WTC11 (cell line): ENCODE measurements around the gene RXRA. TPM values are rescaled to one million over a fixed set of nuclear protein-coding genes. Genes with fewer than 3 reads are reported as not detected.

Source experiments
- ATAC-seq: fragments of 200-7000 bp; cut with Tn5 transposase; 2 replicates; pipeline ENCODE4 v1.10.0; 2021; ENCODE audit warnings: mild to moderate bottlenecking, moderate library complexity
- CTCF ChIA-PET: fragments of 300-600 bp; sonication (Branson Sonifier 250); formaldehyde crosslinking; loops from one replicate; lab custom pipeline; 2021; ENCODE audit warnings: antibody characterized with exemption; lab: Charles Lee
- POLR2A ChIA-PET: fragments of 350-600 bp; sonication (Branson Sonifier 250); formaldehyde crosslinking; loops from one replicate; lab custom pipeline; 2021; ENCODE audit warnings: antibody characterized with exemption; lab: Charles Lee
- DNase-seq: peaks from one replicate; pipeline ENCODE4 v3.0.0; 2021; ENCODE audit warnings: low spot score
- H3K27ac Mint-ChIP-seq: 2 replicates; pipeline ENCODE4 v1.8.0; 2021; ENCODE audit warnings: mixed read lengths
- H3K27me3 Mint-ChIP-seq: 2 replicates; pipeline ENCODE4 v1.8.0; 2021; ENCODE audit warnings: low read depth, mild to moderate bottlenecking, moderate library complexity, mixed read lengths
- H3K36me3 Mint-ChIP-seq: 2 replicates; pipeline ENCODE4 v1.8.0; 2021; ENCODE audit warnings: mixed read lengths
- H3K4me1 Mint-ChIP-seq: 2 replicates; pipeline ENCODE4 v1.8.0; 2022; ENCODE audit warnings: mixed read lengths
- H3K4me3 Mint-ChIP-seq: 2 replicates; pipeline ENCODE4 v1.8.0; 2021; ENCODE audit warnings: mild to moderate bottlenecking, moderate library complexity, mixed read lengths
- H3K9me3 Mint-ChIP-seq: 2 replicates; pipeline ENCODE4 v1.8.0; 2021; ENCODE audit warnings: mixed read lengths
- CREM ChIP-seq: sonication (generic); formaldehyde crosslinking; IDR thresholded peaks from 2 replicates; pipeline ENCODE4 v1.8.1; 2022; ENCODE audit warnings: mild to moderate bottlenecking, missing genetic modification reagents, moderate library complexity
- EMX1 ChIP-seq: fragments of 250-450 bp; sonication (Bioruptor Pico); IDR thresholded peaks from 2 replicates; pipeline ENCODE4 v1.8.0; 2021; ENCODE audit warnings: mild to moderate bottlenecking
- ETV6 ChIP-seq: sonication (generic); formaldehyde crosslinking; IDR thresholded peaks from 2 replicates; pipeline ENCODE4 v1.8.1; 2022; ENCODE audit warnings: mild to moderate bottlenecking, missing genetic modification reagents
- FOXJ3 ChIP-seq: sonication (generic); formaldehyde crosslinking; IDR thresholded peaks from 2 replicates; pipeline ENCODE4 v1.9.0; 2021; ENCODE audit warnings: missing genetic modification reagents, mild to moderate bottlenecking, borderline replicate concordance
- GABPB1 ChIP-seq: sonication (generic); formaldehyde crosslinking; IDR thresholded peaks from 2 replicates; pipeline ENCODE4 v1.8.1; 2023; ENCODE audit warnings: mild to moderate bottlenecking, missing genetic modification reagents
- GRHL2 ChIP-seq: fragments of 250-450 bp; sonication (Bioruptor Pico); IDR thresholded peaks from 2 replicates; pipeline ENCODE4 v1.8.0; 2022; ENCODE audit warnings: mild to moderate bottlenecking, moderate library complexity; ENCODE audit not compliant: insufficient replicate concordance, severe bottlenecking
- HMGA2 ChIP-seq: fragments of 250-450 bp; sonication (Bioruptor Pico); IDR thresholded peaks from 2 replicates; pipeline ENCODE4 v1.4.0; 2021; ENCODE audit warnings: mild to moderate bottlenecking, moderate library complexity
- NFE2L1 ChIP-seq: sonication (generic); formaldehyde crosslinking; IDR thresholded peaks from 2 replicates; pipeline ENCODE4 v1.8.1; 2023; ENCODE audit warnings: missing genetic modification reagents
- NR1H2 ChIP-seq: sonication (generic); formaldehyde crosslinking; IDR thresholded peaks from 2 replicates; pipeline ENCODE4 v1.9.0; 2021; ENCODE audit warnings: mild to moderate bottlenecking, moderate library complexity, missing genetic modification reagents
- OVOL2 ChIP-seq: fragments of 250-450 bp; sonication (Bioruptor Pico); IDR thresholded peaks from 2 replicates; pipeline ENCODE4 v1.9.0; 2021; ENCODE audit warnings: mild to moderate bottlenecking, borderline replicate concordance
- PRRX2 ChIP-seq: fragments of 250-450 bp; sonication (Bioruptor Pico); IDR thresholded peaks from 2 replicates; pipeline ENCODE4 v1.8.0; 2021; ENCODE audit warnings: mild to moderate bottlenecking
- SMAD3 ChIP-seq: sonication (generic); formaldehyde crosslinking; IDR thresholded peaks from 2 replicates; pipeline ENCODE4 v1.8.0; 2022; ENCODE audit warnings: missing genetic modification reagents, mild to moderate bottlenecking, borderline replicate concordance
- SOX15 ChIP-seq: fragments of 250-450 bp; sonication (Bioruptor Pico); IDR thresholded peaks from 2 replicates; pipeline ENCODE4 v1.9.0; 2021; ENCODE audit warnings: mild to moderate bottlenecking
- SP1 ChIP-seq: sonication (generic); formaldehyde crosslinking; conservative IDR thresholded peaks from 2 replicates; pipeline ENCODE4 v1.8.1; 2022; ENCODE audit warnings: missing genetic modification reagents
- ZNF281 ChIP-seq: sonication (generic); formaldehyde crosslinking; IDR thresholded peaks from 2 replicates; pipeline ENCODE4 v1.8.0; 2023; ENCODE audit warnings: mild to moderate bottlenecking, missing genetic modification reagents
- ZNF671 ChIP-seq: fragments of 250-450 bp; sonication (Bioruptor Pico); IDR thresholded peaks from 2 replicates; pipeline ENCODE4 v1.8.0; 2021; ENCODE audit warnings: mild to moderate bottlenecking
- total RNA-seq: library from RNA; stranded (reverse); gene quantifications from 3 replicates; pipeline ENCODE4 v1.2.3, GENCODE V29; 2021
- TF ChIP-seq, protein P1 (sequence below): fragments of 250-450 bp; sonication (Bioruptor Pico); IDR thresholded peaks from 2 replicates; pipeline ENCODE4 v1.9.0; 2021; ENCODE audit warnings: mild to moderate bottlenecking
- TF ChIP-seq, protein P2 (sequence below): sonication (generic); formaldehyde crosslinking; IDR thresholded peaks from 2 replicates; pipeline ENCODE4 v1.8.0; 2022; ENCODE audit warnings: mild to moderate bottlenecking, missing genetic modification reagents

The RXRA gene
- total RNA-seq, 1 experiment from 2014 or later = 27.5 TPM

- no peak for TF ChIP-seq ZNF281
- no peak for TF ChIP-seq FOXJ3
- TF ChIP-seq GABPB1 (CRISPR knock-in tag) = no peak
- TF ChIP-seq OVOL2 (CRISPR knock-in tag) = no peak
- no peak for TF ChIP-seq GRHL2 (CRISPR knock-in tag)
- TF ChIP-seq SP1 (CRISPR knock-in tag) = no peak
- no peak for TF ChIP-seq ETV6 (CRISPR knock-in tag)
- TF ChIP-seq SMAD3 = no peak
- TF ChIP-seq SOX15 = no peak
- TF ChIP-seq CREM = no peak
- TF ChIP-seq, protein P1, sequence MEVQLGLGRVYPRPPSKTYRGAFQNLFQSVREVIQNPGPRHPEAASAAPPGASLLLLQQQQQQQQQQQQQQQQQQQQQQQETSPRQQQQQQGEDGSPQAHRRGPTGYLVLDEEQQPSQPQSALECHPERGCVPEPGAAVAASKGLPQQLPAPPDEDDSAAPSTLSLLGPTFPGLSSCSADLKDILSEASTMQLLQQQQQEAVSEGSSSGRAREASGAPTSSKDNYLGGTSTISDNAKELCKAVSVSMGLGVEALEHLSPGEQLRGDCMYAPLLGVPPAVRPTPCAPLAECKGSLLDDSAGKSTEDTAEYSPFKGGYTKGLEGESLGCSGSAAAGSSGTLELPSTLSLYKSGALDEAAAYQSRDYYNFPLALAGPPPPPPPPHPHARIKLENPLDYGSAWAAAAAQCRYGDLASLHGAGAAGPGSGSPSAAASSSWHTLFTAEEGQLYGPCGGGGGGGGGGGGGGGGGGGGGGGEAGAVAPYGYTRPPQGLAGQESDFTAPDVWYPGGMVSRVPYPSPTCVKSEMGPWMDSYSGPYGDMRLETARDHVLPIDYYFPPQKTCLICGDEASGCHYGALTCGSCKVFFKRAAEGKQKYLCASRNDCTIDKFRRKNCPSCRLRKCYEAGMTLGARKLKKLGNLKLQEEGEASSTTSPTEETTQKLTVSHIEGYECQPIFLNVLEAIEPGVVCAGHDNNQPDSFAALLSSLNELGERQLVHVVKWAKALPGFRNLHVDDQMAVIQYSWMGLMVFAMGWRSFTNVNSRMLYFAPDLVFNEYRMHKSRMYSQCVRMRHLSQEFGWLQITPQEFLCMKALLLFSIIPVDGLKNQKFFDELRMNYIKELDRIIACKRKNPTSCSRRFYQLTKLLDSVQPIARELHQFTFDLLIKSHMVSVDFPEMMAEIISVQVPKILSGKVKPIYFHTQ (CRISPR knock-in tag) = no peak
Measured at GRCh38 chr9:134412298-134412711, 86.0 kb downstream of the RXRA start (continued).

GRCh38 chr9:134413112-134413715 lies 87.0 kb downstream of the RXRA start:
- Mint-ChIP-seq H3K27me3 (no peaks in the 10 kb centered on the region), H3K27ac (peak overlapping the region; percentile 84; the same call in 1 of the 2 replicates), H3K9me3 (no peaks in the 10 kb centered on the region), H3K4me1 (peaks cover 6% of the 10 kb centered on the region; the same call in 1 of the 2 replicates), H3K36me3 (no peaks in the 10 kb centered on the region), H3K4me3 (no peak overlapping the region)
- ATAC-seq = no peak
- ChIA-PET POLR2A (no interaction called here), CTCF (no interaction called here)
- TF ChIP-seq ZNF671 (CRISPR knock-in tag) (no peak), SMAD3 (no peak), NR1H2 (CRISPR knock-in tag) (no peak), HMGA2 (CRISPR knock-in tag) (no peak), NFE2L1 (CRISPR knock-in tag) (no peak), EMX1 (CRISPR knock-in tag) (no peak), PRRX2 (CRISPR knock-in tag) (no peak)
- TF ChIP-seq, protein P2, sequence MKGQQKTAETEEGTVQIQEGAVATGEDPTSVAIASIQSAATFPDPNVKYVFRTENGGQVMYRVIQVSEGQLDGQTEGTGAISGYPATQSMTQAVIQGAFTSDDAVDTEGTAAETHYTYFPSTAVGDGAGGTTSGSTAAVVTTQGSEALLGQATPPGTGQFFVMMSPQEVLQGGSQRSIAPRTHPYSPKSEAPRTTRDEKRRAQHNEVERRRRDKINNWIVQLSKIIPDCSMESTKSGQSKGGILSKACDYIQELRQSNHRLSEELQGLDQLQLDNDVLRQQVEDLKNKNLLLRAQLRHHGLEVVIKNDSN = no peak
- TF ChIP-seq, protein P1 (CRISPR knock-in tag) = no peak
- DNase-seq = no peak
